SK-N-SH (cell line): ENCODE data around the gene ENTPD7. TPM values are rescaled to one million over a fixed set of nuclear protein-coding genes. Genes with fewer than 3 reads are reported as not detected.

ENCODE experiments used
- CTCF ChIA-PET: fragments of 300-600, 350-600 bp; formaldehyde crosslinking; extraction: SDS; loops from one replicate; lab custom pipeline; 2021; lab: Yijun Ruan, JAX
- POLR2A ChIA-PET: fragments of 350-600 bp; sonication (Branson Sonifier 250); formaldehyde crosslinking; extraction: SDS; loops from one replicate; lab custom pipeline; 2020; ENCODE audit warnings: antibody characterized with exemption, inconsistent platforms; lab: Yijun Ruan, JAX
- DNase-seq: peaks from one replicate; pipeline ENCODE4 v3.0.0; 2012
- H2AFZ ChIP-seq: fragments of 200-600 bp; sonication (generic); 2 replicates; pipeline ENCODE4 v1.8.1; 2016; ENCODE audit warnings: antibody characterized with exemption, mild to moderate bottlenecking, low read depth
- H3F3A ChIP-seq: fragments of 200-600 bp; sonication (generic); replicated peaks from 2 replicates; pipeline ENCODE3; 2016; ENCODE audit warnings: antibody characterized with exemption, mild to moderate bottlenecking; ENCODE audit not compliant: insufficient read depth
- H3K27ac ChIP-seq, 2 experiments: fragments of 200-500 bp in 1 of 2; fragments of 200-600 bp in 1 of 2; sonication (Bioruptor generic) in 1 of 2; sonication (generic), shearing (Covaris generic) in 1 of 2; 2 replicates each; pipeline versions ENCODE4 v1.5.1 to v1.6.1; 2014 to 2016; ENCODE audit warnings: low read depth in 2 of 2, inconsistent platforms in 1 of 2, low read length in 1 of 2, mild to moderate bottlenecking in 1 of 2, mixed read lengths in 1 of 2
- H3K27me3 ChIP-seq: fragments of 200-600 bp; sonication (generic), shearing (Covaris generic); 2 replicates; pipeline ENCODE4 v1.6.1; 2016; ENCODE audit warnings: mixed run types; ENCODE audit not compliant: insufficient read depth
- H3K36me3 ChIP-seq, 2 experiments: fragments of 200-500 bp in 1 of 2; fragments of 200-600 bp in 1 of 2; sonication (Bioruptor generic) in 1 of 2; sonication (generic) in 1 of 2; replicated peaks in 1 of 2; 2 replicates each; pipeline versions ENCODE3 to v1.5.1; 2014 to 2016; ENCODE audit warnings: low read length in 1 of 2, mild to moderate bottlenecking in 1 of 2; ENCODE audit not compliant: insufficient read depth in 2 of 2, control insufficient read depth in 1 of 2
- H3K4me1 ChIP-seq, 2 experiments: fragments of 200-500 bp in 1 of 2; fragments of 200-600 bp in 1 of 2; sonication (Bioruptor generic) in 1 of 2; sonication (generic), shearing (Covaris generic) in 1 of 2; 2 replicates each; pipeline versions ENCODE4 v1.5.1 to v1.6.1; 2014 to 2016; ENCODE audit warnings: low read depth in 1 of 2, low read length in 1 of 2, mixed run types in 1 of 2; ENCODE audit not compliant: insufficient read depth in 2 of 2, control insufficient read depth in 1 of 2
- H3K4me2 ChIP-seq: fragments of 200-600 bp; sonication (generic), shearing (Covaris generic); 2 replicates; pipeline ENCODE4 v1.6.1; 2017; ENCODE audit warnings: mixed run types
- H3K4me3 ChIP-seq, 2 experiments: fragments of 200-500 bp in 1 of 2; fragments of 200-600 bp in 1 of 2; sonication (Bioruptor generic) in 1 of 2; sonication (generic), shearing (Covaris generic) in 1 of 2; 2 replicates each; pipeline versions ENCODE4 v1.5.1 to v1.8.1; 2014 to 2016; ENCODE audit warnings: low read depth in 2 of 2, inconsistent platforms in 1 of 2, low read length in 1 of 2, mild to moderate bottlenecking in 1 of 2, mixed read lengths in 1 of 2, moderate library complexity in 1 of 2
- H3K79me2 ChIP-seq: fragments of 200-600 bp; sonication (generic); 2 replicates; pipeline ENCODE4 v1.8.1; 2017; ENCODE audit warnings: mild to moderate bottlenecking; ENCODE audit not compliant: insufficient read depth
- H3K9ac ChIP-seq: fragments of 200-600 bp; sonication (generic); 2 replicates; pipeline ENCODE4 v1.6.1; 2017; ENCODE audit warnings: mixed run types
- H3K9me2 ChIP-seq: fragments of 200-600 bp; sonication (generic); 2 replicates; pipeline ENCODE4 v1.6.1; 2017; ENCODE audit warnings: mixed run types
- H3K9me3 ChIP-seq: fragments of 200-600 bp; sonication (generic); 2 replicates; pipeline ENCODE4 v1.6.1; 2017; ENCODE audit warnings: mixed run types, mild to moderate bottlenecking, moderate library complexity
- H4K20me1 ChIP-seq: fragments of 200-600 bp; sonication (generic); 2 replicates; pipeline ENCODE4 v1.6.1; 2017; ENCODE audit warnings: mild to moderate bottlenecking, mixed run types; ENCODE audit not compliant: insufficient read depth
- CTCF ChIP-seq: fragments of 200-600 bp; sonication (generic); IDR thresholded peaks from 2 replicates; pipeline ENCODE4 v1.6.1; 2017; ENCODE audit warnings: antibody characterized with exemption, mild to moderate bottlenecking, moderate library complexity
- ELF1 ChIP-seq: IDR thresholded peaks from 2 replicates; pipeline ENCODE4 v1.4.0; 2012
- EP300 ChIP-seq, 2 experiments: IDR thresholded peaks; 2 replicates each; pipeline versions ENCODE4 v1.4.0 to v1.6.1; 2012; ENCODE audit warnings: borderline replicate concordance in 1 of 2, low read depth in 1 of 2, low read length in 1 of 2
- EZH2phosphoT487 ChIP-seq: fragments of 200-600 bp; sonication (generic); IDR thresholded peaks from 2 replicates; pipeline ENCODE4 v1.6.1; 2017; ENCODE audit warnings: low read depth, mixed run types, mild to moderate bottlenecking, antibody characterized with exemption, moderate library complexity, borderline replicate concordance
- FOSL2 ChIP-seq: IDR thresholded peaks from 2 replicates; pipeline ENCODE4 v1.4.0; 2012; ENCODE audit warnings: low read depth, mild to moderate bottlenecking, moderate library complexity, borderline replicate concordance
- FOXM1 ChIP-seq: IDR thresholded peaks from 2 replicates; pipeline ENCODE4 v1.4.0; 2012; ENCODE audit warnings: low read depth, mild to moderate bottlenecking
- IRF3 ChIP-seq: fragments of 150-350 bp; IDR thresholded peaks from 2 replicates; pipeline ENCODE4 v1.6.1; 2016; ENCODE audit warnings: mild to moderate bottlenecking, low read depth, low read length
- JUND ChIP-seq: IDR thresholded peaks from 2 replicates; pipeline ENCODE4 v1.4.0; 2012
- MEF2A ChIP-seq: IDR thresholded peaks from 2 replicates; pipeline ENCODE4 v1.4.0; 2012; ENCODE audit warnings: low read depth, borderline replicate concordance
- NRF1 ChIP-seq: IDR thresholded peaks from 2 replicates; pipeline ENCODE4 v1.6.1; 2012; ENCODE audit warnings: low read depth, mild to moderate bottlenecking, low read length
- PBX3 ChIP-seq: IDR thresholded peaks from 2 replicates; pipeline ENCODE4; 2012
- POLR2AphosphoS5 ChIP-seq: IDR thresholded peaks from 2 replicates; pipeline ENCODE4 v1.6.1; 2012; ENCODE audit warnings: low read depth, low read length
- RXRA ChIP-seq: IDR thresholded peaks from 2 replicates; pipeline ENCODE4 v1.4.0; 2012; ENCODE audit warnings: low read depth, mild to moderate bottlenecking, borderline replicate concordance
- SMC3 ChIP-seq: IDR thresholded peaks from 2 replicates; pipeline ENCODE4 v1.6.1; 2012; ENCODE audit warnings: low read depth, low read length, improper control_type of control experiment
- TAF1 ChIP-seq: IDR thresholded peaks from 2 replicates; pipeline ENCODE4 v1.6.1; 2012; ENCODE audit warnings: low read depth, mild to moderate bottlenecking, low read length, moderate library complexity, borderline replicate concordance
- TCF12 ChIP-seq: IDR thresholded peaks from 2 replicates; pipeline ENCODE4 v1.4.0; 2012
- TEAD4 ChIP-seq: IDR thresholded peaks from 2 replicates; pipeline ENCODE4 v1.4.0; 2012; ENCODE audit warnings: mild to moderate bottlenecking, borderline replicate concordance; ENCODE audit not compliant: insufficient read depth
- USF2 ChIP-seq: fragments of 150-350 bp; IDR thresholded peaks from 2 replicates; pipeline ENCODE4 v1.6.1; 2017; ENCODE audit warnings: antibody characterized with exemption, low read length, low read depth, borderline replicate concordance
- YY1 ChIP-seq: IDR thresholded peaks from 2 replicates; pipeline ENCODE4 v1.4.0; 2012; ENCODE audit warnings: low read depth, mild to moderate bottlenecking
- WGBS: methylation state at CpG from one replicate; pipeline ENCODE4 v1.1.6; 2017; ENCODE audit warnings: low lambda C conversion rate; 5-methylcytosine and 5-hydroxymethylcytosine counted together
- polyA plus RNA-seq, 3 experiments: library from polyadenylated mRNA; depleted of rRNA; stranded (reverse); fragments of >200 nt; gene quantifications; 2 replicates each; pipeline ENCODE4 v1.2.3, GENCODE V29; 2012

The ENTPD7 gene
- polyA plus RNA-seq, 1 of the 3 experiments (the other 2 are of a cell fraction), result 3.9 TPM

- ChIA-PET CTCF (interaction anchor here (1.3 to 9.6 kb wide), 4 partner anchors 49 to 175 kb away, joined by 4 to 118 read pairs (median 11); partner anchors contain the start of gene ENTPD7), POLR2A (no interaction called here)
- Histone ChIP-seq H3K9me2 (no peaks in the 10 kb centered on the region), H3K27ac (no peak overlapping the region), H2AFZ (no peak overlapping the region), H3K79me2 (no peaks in the 10 kb centered on the region; the same call in 1 of the 2 replicates), H4K20me1 (no peaks in the 10 kb centered on the region), H3K9ac (no peak overlapping the region), H3K4me1 (no peaks in the 10 kb centered on the region), H3K4me2 (no peak overlapping the region), H3K9me3 (no peaks in the 10 kb centered on the region), H3F3A (peaks cover 4% of the 10 kb centered on the region), H3K27me3 (no peaks in the 10 kb centered on the region), H3K4me3 (no peak overlapping the region), H3K36me3 (peaks cover 28 to 30% of the 10 kb centered on the region in 2 experiments)
- 98% methylated on average over 3 of the region's 3 CpGs for WGBS
- TF ChIP-seq ELF1 (no peak), IRF3 (no peak), EZH2phosphoT487 (no peak), USF2 (no peak), NRF1 (no peak), PBX3 (no peak), FOSL2 (no peak), TCF12 (no peak), MEF2A (no peak), EP300 (IDR thresholded peaks at IDR 0.05; ENCODE audit: borderline replicate concordance in 1 of 2, low read depth in 1 of 2, low read length in 1 of 2) (no peak), JUND (no peak)
- no peak for DNase-seq
Measured at GRCh38 chr10:99610221-99610620, 49.1 kb upstream of the ENTPD7 start.

GRCh38 chr10:99611326-99611725, 48.0 kb upstream of the ENTPD7 start:
- ChIA-PET POLR2A (no interaction called here), CTCF (interaction anchor here (0.6 to 9.6 kb wide), 30 partner anchors 9 to 1144 kb away, joined by 3 to 118 read pairs (median 4); partner anchors contain the start of genes ENTPD7, GOT1 and SLC25A28)

More at GRCh38 chr10:99611326-99611725, 48.0 kb upstream of the ENTPD7 start:
- H3K4me3 ChIP-seq, result no peak overlapping the region
- no peak overlapping the region for H3K9ac ChIP-seq
- TF ChIP-seq YY1, result no peak
- TF ChIP-seq POLR2AphosphoS5, result no peak
- no peak for TF ChIP-seq CTCF
- no peak for TF ChIP-seq TEAD4
- TF ChIP-seq SMC3, result no peak
- TF ChIP-seq ELF1, result no peak
- no peak for TF ChIP-seq FOXM1
- TF ChIP-seq TAF1, result no peak
- TF ChIP-seq RXRA, result no peak
- TF ChIP-seq, all 33 proteins: peak for 0
- H3K79me2 ChIP-seq, result peaks cover 10% of the 10 kb centered on the region
- no peaks in the 10 kb centered on the region for H3K4me1 ChIP-seq
- H3F3A ChIP-seq, result peaks cover 4% of the 10 kb centered on the region
- no peak overlapping the region for H3K4me2 ChIP-seq
- peaks cover 32 to 34% of the 10 kb centered on the region in 2 experiments for H3K36me3 ChIP-seq
- H3K9me2 ChIP-seq, result no peaks in the 10 kb centered on the region
- H2AFZ ChIP-seq, result no peak overlapping the region
- H3K27ac ChIP-seq, result no peak overlapping the region
- no peaks in the 10 kb centered on the region for H3K9me3 ChIP-seq
- no peaks in the 10 kb centered on the region for H4K20me1 ChIP-seq
- DNase-seq, result no peak
- 92% methylated on average over 4 of the region's 4 CpGs for WGBS
- no peaks in the 10 kb centered on the region for H3K27me3 ChIP-seq
